BE2C (cell line): ENCODE measurements around the gene CLPSL1.

Source experiments
- DNase-seq: peaks from one replicate; pipeline ENCODE4 v3.0.0-alpha.2; 2020
- H3K27me3 ChIP-seq: fragments of 250-450 bp; sonication (Bioruptor Pico); 2 replicates; pipeline ENCODE4 v1.5.1; 2020; ENCODE audit warnings: mild to moderate bottlenecking
- H3K36me3 ChIP-seq: fragments of 250-450 bp; sonication (Bioruptor Pico); 2 replicates; pipeline ENCODE4 v1.5.1; 2020; ENCODE audit warnings: mild to moderate bottlenecking
- H3K4me1 ChIP-seq: fragments of 250-450 bp; sonication (Bioruptor Pico); 2 replicates; pipeline ENCODE4 v1.5.1; 2020
- H3K4me3 ChIP-seq: 2 replicates; pipeline ENCODE4 v1.5.1; 2011; ENCODE audit warnings: low read depth, low read length
- H3K9me3 ChIP-seq: fragments of 250-450 bp; sonication (Bioruptor Pico); 2 replicates; pipeline ENCODE4 v1.5.1; 2020
- TF ChIP-seq, protein P1 (sequence below): IDR thresholded peaks from 2 replicates; pipeline ENCODE4 v1.5.1; 2012; ENCODE audit warnings: mild to moderate bottlenecking, low read depth, low read length

CLPSL1 gene

DNA sequence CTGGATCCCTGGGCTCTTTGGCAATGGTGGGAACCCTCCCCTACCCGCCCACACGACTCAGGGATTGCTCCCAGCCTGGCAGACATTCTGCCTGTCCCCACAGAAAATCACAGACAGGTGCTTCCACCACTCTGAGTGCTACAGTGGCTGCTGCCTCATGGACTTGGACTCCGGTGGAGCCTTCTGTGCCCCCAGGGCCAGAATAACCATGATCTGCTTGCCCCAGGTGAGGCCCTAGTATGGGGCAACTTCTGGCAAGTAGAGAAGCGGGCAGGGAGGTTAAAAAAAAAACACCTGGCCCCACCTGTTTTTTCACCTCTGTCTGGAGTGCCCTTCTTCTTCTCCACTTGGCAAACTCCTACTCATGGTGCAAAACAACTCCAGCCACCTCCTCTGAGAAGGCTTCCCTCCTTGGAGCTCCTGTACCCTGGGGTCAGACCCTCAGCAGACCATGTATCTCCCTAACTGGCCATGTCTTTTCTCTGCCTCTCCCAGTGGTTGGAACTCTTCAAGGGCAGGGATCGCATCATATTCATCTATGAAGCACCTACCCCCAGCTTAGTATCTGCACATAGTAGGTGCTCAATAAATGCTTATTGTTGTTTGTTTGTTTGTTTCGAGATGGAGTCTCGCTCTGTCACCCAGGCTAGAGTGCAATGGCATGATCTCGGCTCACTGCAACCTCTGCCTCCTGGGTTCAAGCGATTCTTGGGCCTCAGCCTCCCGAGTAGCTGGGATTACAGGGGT is 3.3 kb upstream of the CLPSL1 start:
- TF ChIP-seq, protein P1, sequence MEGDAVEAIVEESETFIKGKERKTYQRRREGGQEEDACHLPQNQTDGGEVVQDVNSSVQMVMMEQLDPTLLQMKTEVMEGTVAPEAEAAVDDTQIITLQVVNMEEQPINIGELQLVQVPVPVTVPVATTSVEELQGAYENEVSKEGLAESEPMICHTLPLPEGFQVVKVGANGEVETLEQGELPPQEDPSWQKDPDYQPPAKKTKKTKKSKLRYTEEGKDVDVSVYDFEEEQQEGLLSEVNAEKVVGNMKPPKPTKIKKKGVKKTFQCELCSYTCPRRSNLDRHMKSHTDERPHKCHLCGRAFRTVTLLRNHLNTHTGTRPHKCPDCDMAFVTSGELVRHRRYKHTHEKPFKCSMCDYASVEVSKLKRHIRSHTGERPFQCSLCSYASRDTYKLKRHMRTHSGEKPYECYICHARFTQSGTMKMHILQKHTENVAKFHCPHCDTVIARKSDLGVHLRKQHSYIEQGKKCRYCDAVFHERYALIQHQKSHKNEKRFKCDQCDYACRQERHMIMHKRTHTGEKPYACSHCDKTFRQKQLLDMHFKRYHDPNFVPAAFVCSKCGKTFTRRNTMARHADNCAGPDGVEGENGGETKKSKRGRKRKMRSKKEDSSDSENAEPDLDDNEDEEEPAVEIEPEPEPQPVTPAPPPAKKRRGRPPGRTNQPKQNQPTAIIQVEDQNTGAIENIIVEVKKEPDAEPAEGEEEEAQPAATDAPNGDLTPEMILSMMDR = no peak
- Histone ChIP-seq H3K4me3 (no peak overlapping the region), H3K36me3 (no peaks in the 10 kb centered on the region), H3K4me1 (no peaks in the 10 kb centered on the region), H3K9me3 (no peaks in the 10 kb centered on the region), H3K27me3 (no peaks in the 10 kb centered on the region)
- DNase-seq = no peak

DNA sequence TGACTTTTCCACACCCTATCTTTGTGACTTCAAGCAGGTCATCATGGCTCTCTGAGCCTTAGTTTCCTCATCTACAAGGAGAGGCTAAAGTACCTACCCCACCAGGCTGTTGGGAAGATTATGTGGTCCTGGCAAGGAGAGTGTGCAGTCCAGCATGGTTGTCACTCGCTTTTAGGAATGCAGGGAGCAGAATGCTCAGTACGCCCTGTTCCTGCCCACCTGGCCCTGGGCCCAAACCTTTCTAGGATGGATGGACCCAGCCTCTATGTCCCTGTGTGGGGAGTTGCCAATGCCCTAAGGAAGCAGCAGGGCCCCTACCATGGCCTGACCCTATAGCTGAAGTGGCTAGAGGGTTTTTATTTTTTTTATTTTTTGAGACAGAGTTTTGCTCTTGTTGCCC is 2.4 kb upstream of the CLPSL1 start:
- Histone ChIP-seq H3K4me1 (no peaks in the 10 kb centered on the region), H3K27me3 (no peaks in the 10 kb centered on the region), H3K4me3 (no peak overlapping the region), H3K36me3 (no peaks in the 10 kb centered on the region), H3K9me3 (no peaks in the 10 kb centered on the region)
- no peak for DNase-seq
- TF ChIP-seq, protein P1 = no peak

DNA sequence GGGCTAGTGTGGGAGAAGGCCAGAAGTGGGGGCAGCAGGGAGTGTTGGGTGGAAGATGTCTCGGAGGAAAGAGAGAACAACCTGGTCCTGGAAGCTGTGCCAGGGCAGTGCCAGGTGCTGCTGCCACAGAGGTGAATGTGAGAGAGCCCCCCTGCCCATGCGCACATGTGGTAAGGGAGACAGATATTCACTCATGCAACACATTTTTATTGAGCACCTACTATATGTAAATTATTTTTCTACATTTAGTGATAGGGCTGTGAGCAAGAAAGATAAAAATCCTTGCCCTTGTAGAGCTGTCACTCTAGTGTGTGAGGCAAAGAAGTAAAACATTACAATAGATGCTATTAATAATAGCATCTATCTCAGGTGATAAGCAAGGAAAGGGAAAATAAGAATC is 471 bp downstream of the CLPSL1 start:
- Histone ChIP-seq H3K27me3 (no peaks in the 10 kb centered on the region), H3K4me1 (no peaks in the 10 kb centered on the region), H3K9me3 (no peaks in the 10 kb centered on the region; the same call in 1 of the 2 replicates), H3K4me3 (no peak overlapping the region), H3K36me3 (no peaks in the 10 kb centered on the region)
- no peak for DNase-seq
- TF ChIP-seq, protein P1 = no peak

DNA sequence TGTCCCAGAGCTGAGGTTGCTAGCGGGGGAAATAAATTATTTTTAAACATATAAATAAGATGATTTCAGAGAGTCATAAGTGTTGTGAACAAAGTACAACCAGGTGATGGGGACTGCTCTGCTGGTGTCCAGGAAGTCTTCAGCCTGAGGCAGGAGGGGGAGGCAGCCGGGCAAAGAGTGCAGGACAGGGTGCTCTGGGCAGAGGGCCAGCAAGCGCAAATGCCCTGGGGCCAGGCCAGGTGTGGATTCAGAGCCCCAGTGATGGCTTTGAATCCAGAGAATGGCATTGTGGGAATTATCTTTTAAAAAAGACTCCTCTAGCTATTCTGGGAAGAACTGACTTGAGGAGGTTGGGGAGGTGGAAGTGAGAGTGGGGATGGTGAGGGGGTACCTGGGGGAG is 1.6 kb downstream of the CLPSL1 start:
- Histone ChIP-seq H3K9me3 (no peaks in the 10 kb centered on the region; the same call in 1 of the 2 replicates), H3K4me3 (no peak overlapping the region), H3K36me3 (no peaks in the 10 kb centered on the region), H3K4me1 (no peaks in the 10 kb centered on the region), H3K27me3 (peaks cover 6% of the 10 kb centered on the region; the same call in 1 of the 2 replicates)
- TF ChIP-seq, protein P1 = no peak
- peak; percentile 69 for DNase-seq

DNA sequence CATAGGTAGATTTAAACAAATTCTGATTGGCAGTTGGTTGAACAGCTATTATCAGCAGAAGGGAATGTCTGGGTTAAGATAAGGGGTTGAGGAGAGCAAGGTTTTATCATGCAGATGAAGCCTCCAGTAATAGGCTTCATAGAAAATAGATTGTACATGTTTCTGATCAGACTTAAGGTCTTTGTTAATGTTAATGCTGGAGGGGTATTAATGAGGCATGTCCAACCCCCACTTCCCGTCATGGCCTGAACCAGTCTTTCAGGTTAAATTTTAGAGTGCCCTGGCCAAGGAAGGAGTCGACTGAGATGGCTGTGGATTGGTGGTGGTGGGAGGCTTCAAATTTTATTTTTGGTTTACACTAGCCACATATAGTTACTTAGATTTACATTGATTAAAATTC is 3.4 kb downstream of the CLPSL1 start:
- Histone ChIP-seq H3K27me3 (peaks cover 12% of the 10 kb centered on the region), H3K4me1 (no peaks in the 10 kb centered on the region), H3K4me3 (no peak overlapping the region), H3K36me3 (no peaks in the 10 kb centered on the region), H3K9me3 (no peaks in the 10 kb centered on the region; the same call in 1 of the 2 replicates)
- TF ChIP-seq, protein P1 = no peak
- DNase-seq = no peak

DNA sequence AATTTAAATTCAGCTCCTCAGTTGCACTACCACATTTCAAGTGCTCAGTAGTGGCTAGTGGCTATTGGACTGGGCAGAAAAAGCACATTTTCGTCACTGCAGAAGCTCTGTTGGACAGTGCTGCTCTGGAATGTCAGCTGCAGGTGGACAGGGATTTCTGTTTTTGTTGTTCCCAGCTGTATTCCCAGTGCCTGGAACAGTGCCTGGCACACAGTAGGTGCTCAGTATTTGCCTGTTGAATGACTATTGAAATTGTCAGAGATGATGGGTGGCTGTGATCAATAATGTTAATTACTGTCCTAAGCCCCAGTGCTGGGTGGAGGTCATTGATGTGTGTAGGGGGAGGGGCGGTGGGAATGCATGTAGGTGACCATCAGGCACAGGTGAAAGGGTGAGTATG is 5.5 kb downstream of the CLPSL1 start:
- TF ChIP-seq, protein P1 = no peak
- H3K4me1 ChIP-seq = no peaks in the 10 kb centered on the region
- no peak for DNase-seq
- peaks cover 12% of the 10 kb centered on the region for H3K27me3 ChIP-seq
- H3K4me3 ChIP-seq = no peak overlapping the region; the same call in 1 of the 2 replicates
- no peaks in the 10 kb centered on the region for H3K36me3 ChIP-seq
- H3K9me3 ChIP-seq = no peaks in the 10 kb centered on the region; the same call in 1 of the 2 replicates
